Epithelial cell of proximal tubule (primary cell): ENCODE results near the gene ATP9A. TPM values are rescaled to one million over a fixed set of nuclear protein-coding genes. Genes with fewer than 3 reads are reported as not detected.

ENCODE experiments used
- DNase-seq: peaks from one replicate; pipeline ENCODE4 v3.0.0-alpha.2; 2011; ENCODE audit warnings: low read depth
- H3K4me3 ChIP-seq: 2 replicates; pipeline ENCODE4 v1.5.1; 2011; ENCODE audit warnings: low read depth, mild to moderate bottlenecking, low read length
- total RNA-seq: library from RNA; depleted of rRNA; stranded (reverse); fragments of >200 nt; gene quantifications from 2 replicates; pipeline ENCODE4 v1.2.3, GENCODE V29; 2015
- TF ChIP-seq, protein P1 (sequence below): conservative IDR thresholded peaks from 2 replicates; pipeline ENCODE4 v1.5.1; 2012; ENCODE audit warnings: low read depth, mild to moderate bottlenecking, low read length

ATP9A gene
- total RNA-seq, 1 donor from 2014 or later: 22.5 TPM

- H3K4me3 ChIP-seq: no peak overlapping the region
- DNase-seq: no peak
- TF ChIP-seq, protein P1, sequence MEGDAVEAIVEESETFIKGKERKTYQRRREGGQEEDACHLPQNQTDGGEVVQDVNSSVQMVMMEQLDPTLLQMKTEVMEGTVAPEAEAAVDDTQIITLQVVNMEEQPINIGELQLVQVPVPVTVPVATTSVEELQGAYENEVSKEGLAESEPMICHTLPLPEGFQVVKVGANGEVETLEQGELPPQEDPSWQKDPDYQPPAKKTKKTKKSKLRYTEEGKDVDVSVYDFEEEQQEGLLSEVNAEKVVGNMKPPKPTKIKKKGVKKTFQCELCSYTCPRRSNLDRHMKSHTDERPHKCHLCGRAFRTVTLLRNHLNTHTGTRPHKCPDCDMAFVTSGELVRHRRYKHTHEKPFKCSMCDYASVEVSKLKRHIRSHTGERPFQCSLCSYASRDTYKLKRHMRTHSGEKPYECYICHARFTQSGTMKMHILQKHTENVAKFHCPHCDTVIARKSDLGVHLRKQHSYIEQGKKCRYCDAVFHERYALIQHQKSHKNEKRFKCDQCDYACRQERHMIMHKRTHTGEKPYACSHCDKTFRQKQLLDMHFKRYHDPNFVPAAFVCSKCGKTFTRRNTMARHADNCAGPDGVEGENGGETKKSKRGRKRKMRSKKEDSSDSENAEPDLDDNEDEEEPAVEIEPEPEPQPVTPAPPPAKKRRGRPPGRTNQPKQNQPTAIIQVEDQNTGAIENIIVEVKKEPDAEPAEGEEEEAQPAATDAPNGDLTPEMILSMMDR: no peak
These were observed 184.7 kb downstream of the ATP9A start for GRCh38 chr20:51583499-51583898.

GRCh38 chr20:51583073-51583472 is 185.1 kb downstream of the ATP9A start:
- TF ChIP-seq, protein P1: no peak
- no peak overlapping the region for H3K4me3 ChIP-seq
- DNase-seq: no peak

- H3K4me3 ChIP-seq: no peak overlapping the region
- TF ChIP-seq, protein P1: no peak
- no peak for DNase-seq
These were observed 186.6 kb downstream of the ATP9A start for GRCh38 chr20:51581571-51581970.

- no peak overlapping the region for H3K4me3 ChIP-seq
- DNase-seq: no peak
- TF ChIP-seq, protein P1: no peak
These were observed 189.1 kb downstream of the ATP9A start for GRCh38 chr20:51579137-51579536.

DNA sequence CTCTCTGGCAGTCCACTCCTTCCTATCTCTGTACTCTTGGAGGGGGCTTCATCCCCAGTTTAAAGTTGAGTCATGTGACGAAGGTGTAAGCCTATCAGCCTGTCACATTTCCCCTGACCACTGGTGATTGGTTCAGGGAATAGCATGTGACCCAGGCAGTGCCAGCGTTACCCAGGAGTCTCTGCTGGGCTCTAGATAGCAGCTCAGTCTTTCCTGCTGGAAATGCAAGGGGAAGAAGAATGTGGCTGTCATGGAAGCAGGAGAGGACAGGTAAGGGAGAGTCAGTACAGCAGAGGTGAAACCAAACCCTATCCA is 190.1 kb downstream of the ATP9A start:
- no peak for DNase-seq
- TF ChIP-seq, protein P1: no peak

GRCh38 chr20:51577432-51578144 is 190.6 kb downstream of the ATP9A start:
- DNase-seq: no peak
- H3K4me3 ChIP-seq: no peak overlapping the region
- TF ChIP-seq, protein P1: no peak

More for the DNA sequence above, 190.1 kb downstream of the ATP9A start:
- H3K4me3 ChIP-seq: no peak overlapping the region

DNA sequence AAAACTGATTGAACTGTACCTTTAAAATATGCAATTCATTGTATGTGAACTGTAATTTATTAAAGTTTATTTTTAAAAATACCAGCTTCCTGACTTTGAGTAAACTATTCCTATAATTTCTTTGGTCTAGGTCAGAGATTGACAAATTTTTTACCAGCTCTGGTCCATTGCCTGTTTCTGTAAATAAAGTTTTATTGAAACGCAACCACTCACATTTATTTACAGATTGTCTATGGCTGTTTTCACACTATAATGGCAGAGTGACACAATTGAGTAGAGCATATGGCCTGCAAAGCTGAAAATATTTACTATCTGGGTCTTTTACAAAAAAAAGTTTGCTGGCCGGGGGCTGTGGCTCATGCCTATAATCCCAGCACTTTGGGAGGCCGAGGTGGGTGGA is 192.7 kb downstream of the ATP9A start:
- TF ChIP-seq, protein P1: no peak
- no peak overlapping the region for H3K4me3 ChIP-seq
- DNase-seq: no peak
